Liver (tissue), 9 donors: ENCODE measurements around the gene MR1. TPM values are rescaled to one million over a fixed set of nuclear protein-coding genes. Genes with fewer than 3 reads are reported as not detected.

Experiments used
- DNase-seq: peaks from one replicate; pipeline ENCODE4 v3.0.0-alpha.2; 2017; ENCODE audit warnings: low spot score
- H3K27ac ChIP-seq, 2 donors: one replicate each; pipeline ENCODE4 v1.7.0; 2013; ENCODE audit warnings: inconsistent platforms in 2 of 2, low read length in 2 of 2, control low read depth in 1 of 2, low read depth in 1 of 2, mild to moderate bottlenecking in 1 of 2
- H3K27me3 ChIP-seq, 4 donors: one replicate each; pipeline versions ENCODE4 v1.6.1 to v1.7.0; 2013; ENCODE audit warnings: low read length in 3 of 4, inconsistent platforms in 1 of 4, mild to moderate bottlenecking in 1 of 4, moderate library complexity in 1 of 4; ENCODE audit not compliant: control insufficient read depth in 4 of 4, insufficient read depth in 4 of 4
- H3K36me3 ChIP-seq, 4 donors: one replicate each; pipeline versions ENCODE4 v1.6.1 to v1.7.0; 2013; ENCODE audit warnings: low read length in 3 of 4, mild to moderate bottlenecking in 3 of 4, low read depth in 1 of 4, moderate library complexity in 1 of 4; ENCODE audit not compliant: control insufficient read depth in 4 of 4, insufficient read depth in 3 of 4
- H3K4me1 ChIP-seq, 4 donors: one replicate each; pipeline versions ENCODE4 v1.6.1 to v1.7.0; 2013; ENCODE audit warnings: low read length in 3 of 4, mild to moderate bottlenecking in 3 of 4, moderate library complexity in 1 of 4; ENCODE audit not compliant: control insufficient read depth in 4 of 4, insufficient read depth in 4 of 4
- H3K4me3 ChIP-seq, 3 donors: one replicate each; pipeline versions ENCODE4 v1.6.1 to v1.7.0; 2013; ENCODE audit warnings: low read length in 3 of 3, control low read depth in 1 of 3, low read depth in 1 of 3, mild to moderate bottlenecking in 1 of 3
- H3K9ac ChIP-seq, 2 donors: one replicate each; pipeline ENCODE4 v1.7.0; 2013; ENCODE audit warnings: low read length in 2 of 2, mild to moderate bottlenecking in 2 of 2, moderate library complexity in 2 of 2, control low read depth in 1 of 2, low read depth in 1 of 2
- H3K9me3 ChIP-seq, 4 donors: one replicate each; pipeline versions ENCODE4 v1.6.1 to v1.7.0; 2013; ENCODE audit warnings: low read length in 3 of 4; ENCODE audit not compliant: control insufficient read depth in 4 of 4
- ATF3 ChIP-seq: IDR thresholded peaks from 2 replicates; pipeline ENCODE4 v1.6.1; 2016; ENCODE audit warnings: antibody characterized with exemption
- CTCF ChIP-seq: fragments of 150-350 bp; IDR thresholded peaks from 2 replicates; pipeline ENCODE4 v1.5.1; 2017; ENCODE audit warnings: improper control_type of control experiment, low read depth, low read length; ENCODE audit not compliant: missing input control
- EGR1 ChIP-seq, 2 donors: IDR thresholded peaks; 2 replicates each; pipeline ENCODE4 v1.6.1; 2016 to 2018; ENCODE audit warnings: antibody characterized with exemption in 2 of 2, low read depth in 2 of 2
- FOXA1 ChIP-seq: IDR thresholded peaks from 2 replicates; pipeline ENCODE4 v1.6.1; 2016; ENCODE audit warnings: antibody characterized with exemption
- FOXA2 ChIP-seq: IDR thresholded peaks from 2 replicates; pipeline ENCODE4 v1.6.1; 2016; ENCODE audit warnings: antibody characterized with exemption
- GABPA ChIP-seq, 2 donors: IDR thresholded peaks in 1 of 2; conservative IDR thresholded peaks in 1 of 2; 2 replicates each; pipeline ENCODE4 v1.6.1; 2016; ENCODE audit warnings: antibody characterized with exemption in 2 of 2, mild to moderate bottlenecking in 1 of 2, moderate library complexity in 1 of 2
- HNF4A ChIP-seq, 2 donors: conservative IDR thresholded peaks; 2 replicates each; pipeline ENCODE4 v1.6.1; 2016; ENCODE audit warnings: antibody characterized with exemption in 2 of 2, mild to moderate bottlenecking in 2 of 2
- MAX ChIP-seq: IDR thresholded peaks from 2 replicates; pipeline ENCODE4 v1.6.1; 2016; ENCODE audit warnings: antibody characterized with exemption
- RAD21 ChIP-seq, 2 donors: IDR thresholded peaks; 2 replicates each; pipeline ENCODE4 v1.6.1; 2016; ENCODE audit warnings: antibody characterized with exemption in 2 of 2, mild to moderate bottlenecking in 2 of 2
- REST ChIP-seq: IDR thresholded peaks from 2 replicates; pipeline ENCODE4 v1.6.1; 2016; ENCODE audit warnings: antibody characterized with exemption, mild to moderate bottlenecking
- ZBTB33 ChIP-seq: IDR thresholded peaks from 2 replicates; pipeline ENCODE4 v1.6.1; 2016; ENCODE audit warnings: antibody characterized with exemption
- WGBS: extraction: QIAGEN DNeasy Blood & Tissue Kit; methylation state at CpG from one replicate; pipeline ENCODE4 v1.1.7; 2013; 5-methylcytosine and 5-hydroxymethylcytosine counted together
- polyA plus RNA-seq, 2 donors: library from polyadenylated mRNA; stranded (reverse) in 1 of 2; unstranded in 1 of 2; fragments of 200-250 nt in 1 of 2; fragments of >200 nt in 1 of 2; fragmentation: Nextera tagmentation in 1 of 2; extraction: Ambion mirVana in 1 of 2; gene quantifications; one replicate each; pipeline versions ENCODE4 v1.2.1 to v1.2.3, GENCODE V29; 2013 to 2015
- total RNA-seq, 2 donors: library from RNA; depleted of rRNA; stranded (reverse); fragments of >200 nt; gene quantifications; one replicate each; pipeline ENCODE4 v1.2.3, GENCODE V29; 2014
- donor health status: healthy.
- donor health status: healthy.
- donor health status: healthy.
- donor health status: healthy.
- donor health status: healthy.

MR1 gene
- total and polyA plus RNA-seq, 4 donors = 5.5 to 8.1 (median 6.1) TPM

- no peak for DNase-seq
- WGBS = 85% methylated on average over 5 of the region's 5 CpGs
- no peak for TF ChIP-seq RAD21 (IDR thresholded peaks at IDR 0.05)
- H3K27me3 ChIP-seq = no peaks in the 10 kb centered on the region
- no peaks in the 10 kb centered on the region for H3K9me3 ChIP-seq
- H3K27ac ChIP-seq = no peak overlapping the region
- no peaks in the 10 kb centered on the region for H3K36me3 ChIP-seq
- peaks cover 0 to 18% (median 8%) of the 10 kb centered on the region in 4 donors for H3K4me1 ChIP-seq
- H3K4me3 ChIP-seq = no peak overlapping the region
- no peak overlapping the region for H3K9ac ChIP-seq
These were observed 62.0 kb downstream of the MR1 start for GRCh38 chr1:181095763-181096184.

GRCh38 chr1:181097242-181097641 lies 63.5 kb downstream of the MR1 start:
- no peak overlapping the region for H3K27ac ChIP-seq
- TF ChIP-seq ZBTB33 = no peak
- no peak for TF ChIP-seq ATF3
- TF ChIP-seq GABPA (IDR thresholded peaks at IDR 0.05 in 1 of 2, conservative IDR thresholded peaks at IDR 0.05 in 1 of 2) = no peak
- TF ChIP-seq FOXA1 = no peak
- TF ChIP-seq MAX = no peak
- no peak for TF ChIP-seq HNF4A (conservative IDR thresholded peaks at IDR 0.05)
- no peak for TF ChIP-seq REST
- no peak for TF ChIP-seq EGR1 (IDR thresholded peaks at IDR 0.05; ENCODE audit: low read depth in 2 of 2)
- no peak for TF ChIP-seq CTCF
- no peak for TF ChIP-seq FOXA2
- H3K4me3 ChIP-seq = no peak overlapping the region
- WGBS = 92% methylated on average over 7 of the region's 7 CpGs
- H3K9ac ChIP-seq = no peak overlapping the region
- H3K9me3 ChIP-seq = no peaks in the 10 kb centered on the region
- H3K36me3 ChIP-seq = no peaks in the 10 kb centered on the region
- no peaks in the 10 kb centered on the region for H3K27me3 ChIP-seq
- H3K4me1 ChIP-seq = peaks cover 0 to 9% (median 6%) of the 10 kb centered on the region in 4 donors
- no peak for DNase-seq
